ENCODE measurements around the gene SMPX. TPM values are rescaled to one million over a fixed set of nuclear protein-coding genes. Genes with fewer than 3 reads are reported as not detected.
A peak's percentile ranks its signal among the peaks of the same experiment; 100 is the strongest.

The SMPX gene
- total RNA-seq, 1 experiment from 2014 or later, result not detected

DNA sequence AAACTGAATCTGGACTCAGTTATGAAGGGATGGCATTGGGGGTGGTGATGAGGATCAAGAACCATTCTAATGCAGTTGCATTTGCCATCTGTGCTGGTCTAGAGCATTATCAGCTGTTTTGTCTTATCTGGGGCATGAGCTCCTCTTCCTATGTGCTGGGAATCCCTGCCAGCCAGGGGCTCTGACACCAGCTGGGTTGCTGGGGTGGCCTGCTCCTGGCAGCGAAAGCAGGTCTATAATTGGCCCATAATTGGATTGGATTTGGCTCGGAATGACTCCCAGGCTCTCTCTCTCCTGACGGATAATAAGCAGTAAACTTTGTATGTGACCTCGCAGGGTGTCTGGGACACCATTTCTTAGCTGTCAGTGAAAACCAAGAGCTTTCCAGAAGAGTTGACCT is 34.1 kb downstream of the SMPX start:
- TF ChIP-seq, protein P1, sequence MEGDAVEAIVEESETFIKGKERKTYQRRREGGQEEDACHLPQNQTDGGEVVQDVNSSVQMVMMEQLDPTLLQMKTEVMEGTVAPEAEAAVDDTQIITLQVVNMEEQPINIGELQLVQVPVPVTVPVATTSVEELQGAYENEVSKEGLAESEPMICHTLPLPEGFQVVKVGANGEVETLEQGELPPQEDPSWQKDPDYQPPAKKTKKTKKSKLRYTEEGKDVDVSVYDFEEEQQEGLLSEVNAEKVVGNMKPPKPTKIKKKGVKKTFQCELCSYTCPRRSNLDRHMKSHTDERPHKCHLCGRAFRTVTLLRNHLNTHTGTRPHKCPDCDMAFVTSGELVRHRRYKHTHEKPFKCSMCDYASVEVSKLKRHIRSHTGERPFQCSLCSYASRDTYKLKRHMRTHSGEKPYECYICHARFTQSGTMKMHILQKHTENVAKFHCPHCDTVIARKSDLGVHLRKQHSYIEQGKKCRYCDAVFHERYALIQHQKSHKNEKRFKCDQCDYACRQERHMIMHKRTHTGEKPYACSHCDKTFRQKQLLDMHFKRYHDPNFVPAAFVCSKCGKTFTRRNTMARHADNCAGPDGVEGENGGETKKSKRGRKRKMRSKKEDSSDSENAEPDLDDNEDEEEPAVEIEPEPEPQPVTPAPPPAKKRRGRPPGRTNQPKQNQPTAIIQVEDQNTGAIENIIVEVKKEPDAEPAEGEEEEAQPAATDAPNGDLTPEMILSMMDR (IDR thresholded peaks at IDR 0.05; ENCODE audit: unreplicated experiment), result no peak
- POLR2A ChIA-PET, result no interaction called here
- DNase-seq (ENCODE audit: unreplicated experiment), result no peak
- Mint-ChIP-seq H3K27ac (ENCODE audit: low read depth, unreplicated experiment) (no peak overlapping the region), H3K9me3 (ENCODE audit: unreplicated experiment) (no peaks in the 10 kb centered on the region), H3K27me3 (ENCODE audit: insufficient read depth, unreplicated experiment) (peaks cover 54% of the 10 kb centered on the region), H3K36me3 (ENCODE audit: insufficient read depth, unreplicated experiment) (no peaks in the 10 kb centered on the region), H3K4me1 (ENCODE audit: insufficient read depth, unreplicated experiment) (no peaks in the 10 kb centered on the region), H3K4me3 (ENCODE audit: unreplicated experiment) (no peak overlapping the region)
- no TSS peak for BruUV-seq (replicated peaks)
- CTCF ChIA-PET, result interaction anchor here (0.7 to 2.6 kb wide), 4 partner anchors 15 to 1194 kb away, joined by 3 to 18 read pairs (median 3); no protein-coding TSS in a partner anchor
- intact Hi-C loops (cut with micrococcal nuclease), result loop anchor here (2.0 kb wide), 1 partner anchor 243 kb away; no protein-coding TSS in a partner anchor

DNA sequence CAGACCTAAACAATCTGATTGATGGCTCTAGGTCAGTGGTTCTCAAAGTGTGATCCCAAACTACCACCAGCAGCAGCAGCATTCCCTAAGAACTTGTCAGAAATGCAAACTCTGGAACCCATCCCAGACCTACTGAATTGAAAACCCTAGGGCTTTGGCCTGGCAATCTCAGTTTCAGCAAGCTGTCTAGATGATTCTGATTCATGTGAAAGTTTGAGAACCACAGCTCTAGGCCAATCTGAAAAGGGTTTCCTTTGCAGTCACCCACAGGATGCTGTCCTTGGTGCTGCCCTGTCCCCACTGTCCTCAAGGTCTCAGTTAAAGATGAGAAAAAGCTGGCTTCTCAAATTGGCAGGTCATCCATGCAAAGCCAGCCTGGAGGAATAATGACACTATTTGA is 34.8 kb downstream of the SMPX start:
- H3K9me3 Mint-ChIP-seq (ENCODE audit: unreplicated experiment), result no peaks in the 10 kb centered on the region
- H3K36me3 Mint-ChIP-seq (ENCODE audit: insufficient read depth, unreplicated experiment), result no peaks in the 10 kb centered on the region
- POLR2A ChIA-PET, result no interaction called here
- CTCF ChIA-PET, result interaction anchor here (0.6 to 2.6 kb wide), 5 partner anchors 14 to 1193 kb away, joined by 3 to 18 read pairs (median 3); no protein-coding TSS in a partner anchor
- no TSS peak for BruUV-seq (replicated peaks)
- H3K4me1 Mint-ChIP-seq (ENCODE audit: insufficient read depth, unreplicated experiment), result no peaks in the 10 kb centered on the region
- H3K27me3 Mint-ChIP-seq (ENCODE audit: insufficient read depth, unreplicated experiment), result peaks cover 54% of the 10 kb centered on the region
- peak; percentile 14 for DNase-seq (ENCODE audit: unreplicated experiment)
- TF ChIP-seq, protein P1 (IDR thresholded peaks at IDR 0.05; ENCODE audit: unreplicated experiment), result no peak
- intact Hi-C loops (cut with micrococcal nuclease), result no loop called here
- no peak overlapping the region for H3K27ac Mint-ChIP-seq (ENCODE audit: low read depth, unreplicated experiment)
- no peak overlapping the region for H3K4me3 Mint-ChIP-seq (ENCODE audit: unreplicated experiment)

DNA sequence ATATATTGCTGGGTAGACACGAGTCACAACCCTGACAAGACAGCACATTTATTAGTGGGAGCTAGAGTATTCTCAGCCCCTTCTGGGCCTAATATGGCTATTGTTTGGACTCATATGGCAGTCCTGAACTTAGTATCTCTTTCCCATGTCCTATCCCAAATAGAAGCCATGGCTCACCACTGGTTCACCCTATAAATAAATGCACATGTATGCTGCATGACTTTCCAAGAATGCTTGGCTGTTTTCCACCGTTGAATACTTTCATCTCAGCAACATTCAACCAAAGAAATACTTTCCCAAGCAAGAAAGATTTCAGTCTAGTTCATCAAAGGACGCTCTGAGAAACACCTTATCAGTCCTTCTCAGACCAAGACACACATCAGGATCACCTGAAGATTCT is 36.7 kb downstream of the SMPX start:
- Mint-ChIP-seq H3K27ac (ENCODE audit: low read depth, unreplicated experiment) (no peak overlapping the region), H3K4me1 (ENCODE audit: insufficient read depth, unreplicated experiment) (no peaks in the 10 kb centered on the region), H3K36me3 (ENCODE audit: insufficient read depth, unreplicated experiment) (no peaks in the 10 kb centered on the region), H3K9me3 (ENCODE audit: unreplicated experiment) (no peaks in the 10 kb centered on the region), H3K27me3 (ENCODE audit: insufficient read depth, unreplicated experiment) (peaks cover 54% of the 10 kb centered on the region), H3K4me3 (ENCODE audit: unreplicated experiment) (no peak overlapping the region)
- ChIA-PET CTCF (interaction anchor here (2.6 kb wide), 1 partner anchor 1191 kb away, joined by 18 read pairs; no protein-coding TSS in a partner anchor), POLR2A (no interaction called here)
- DNase-seq (ENCODE audit: unreplicated experiment), result no peak
- intact Hi-C loops (cut with micrococcal nuclease), result no loop called here
- no TSS peak for BruUV-seq (replicated peaks)
- TF ChIP-seq, protein P1 (IDR thresholded peaks at IDR 0.05; ENCODE audit: unreplicated experiment), result no peak

DNA sequence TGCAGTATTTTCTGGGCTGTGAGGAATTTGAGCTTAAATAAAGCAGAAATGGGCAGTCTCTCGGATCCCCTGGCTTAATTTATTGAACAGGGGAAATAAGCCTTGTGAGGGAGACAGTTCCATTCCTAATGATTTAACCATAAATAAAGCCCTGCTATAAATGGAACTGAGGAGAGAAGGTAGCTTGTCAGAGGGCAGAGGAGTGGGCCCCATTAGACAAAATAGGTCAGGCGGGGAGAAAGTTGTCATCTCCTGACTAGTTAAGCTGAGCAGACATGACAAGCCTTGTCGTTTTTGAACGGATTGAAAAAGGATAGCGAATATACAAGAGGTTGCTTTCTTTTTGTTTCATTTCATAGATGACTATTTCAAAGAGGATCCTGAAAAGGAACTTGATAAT is 39.3 kb downstream of the SMPX start:
- Mint-ChIP-seq H3K4me3 (ENCODE audit: unreplicated experiment) (no peak overlapping the region), H3K4me1 (ENCODE audit: insufficient read depth, unreplicated experiment) (no peaks in the 10 kb centered on the region), H3K9me3 (ENCODE audit: unreplicated experiment) (no peaks in the 10 kb centered on the region), H3K36me3 (ENCODE audit: insufficient read depth, unreplicated experiment) (no peaks in the 10 kb centered on the region), H3K27me3 (ENCODE audit: insufficient read depth, unreplicated experiment) (peaks cover 62% of the 10 kb centered on the region), H3K27ac (ENCODE audit: low read depth, unreplicated experiment) (no peak overlapping the region)
- DNase-seq (ENCODE audit: unreplicated experiment), result no peak
- no TSS peak for BruUV-seq (replicated peaks)
- ChIA-PET POLR2A (no interaction called here), CTCF (no interaction called here)
- TF ChIP-seq, protein P1 (IDR thresholded peaks at IDR 0.05; ENCODE audit: unreplicated experiment), result no peak
- intact Hi-C loops (cut with micrococcal nuclease), result no loop called here

Data from MCF 10A (cell line).